Measurements from ENCODE around the gene BTBD6.
"Not testable (repeated sequence)": the region's sequence is repeated elsewhere in the genome, so short reads cannot be mapped to it uniquely, and the experiment has no call there.

BTBD6 gene

DNA sequence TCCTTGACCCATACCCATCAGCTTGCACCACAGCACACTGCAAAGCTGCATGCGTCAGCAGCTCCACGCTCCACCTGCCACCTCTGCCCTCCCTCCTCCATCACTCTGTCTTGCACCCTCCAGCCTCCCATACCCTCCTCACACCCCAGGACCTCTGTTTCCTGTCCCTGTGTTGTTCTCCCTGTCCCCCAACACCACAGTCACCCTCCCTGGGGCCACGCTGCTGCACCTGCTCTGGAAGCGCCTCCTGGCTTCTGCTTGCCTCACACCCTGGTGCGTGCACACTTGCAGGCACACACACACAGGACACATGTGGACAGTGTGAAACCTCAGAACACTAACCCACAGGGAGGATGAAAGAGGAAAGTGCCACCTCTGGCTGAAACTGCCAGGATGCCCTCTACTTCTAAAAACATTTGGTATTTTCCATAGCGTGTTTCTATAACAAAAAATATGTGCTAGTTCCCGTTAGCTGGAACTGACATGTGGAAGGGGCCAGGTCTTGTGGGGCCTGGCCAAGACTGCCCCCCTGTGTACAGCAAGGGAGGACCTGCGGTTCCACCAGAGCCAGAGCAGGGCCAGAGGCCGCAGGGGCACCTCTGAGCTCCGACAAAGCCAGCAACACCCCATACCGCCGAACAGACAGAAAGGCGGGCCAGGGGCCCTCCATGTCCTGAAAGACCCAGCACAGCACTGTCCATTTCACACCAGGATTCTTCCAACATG is 42.5 kb downstream of the BTBD6 start:
- DNase-seq (ENCODE audit: extremely low read depth in 1 of 2, low read depth in 1 of 2), result no peak

DNA sequence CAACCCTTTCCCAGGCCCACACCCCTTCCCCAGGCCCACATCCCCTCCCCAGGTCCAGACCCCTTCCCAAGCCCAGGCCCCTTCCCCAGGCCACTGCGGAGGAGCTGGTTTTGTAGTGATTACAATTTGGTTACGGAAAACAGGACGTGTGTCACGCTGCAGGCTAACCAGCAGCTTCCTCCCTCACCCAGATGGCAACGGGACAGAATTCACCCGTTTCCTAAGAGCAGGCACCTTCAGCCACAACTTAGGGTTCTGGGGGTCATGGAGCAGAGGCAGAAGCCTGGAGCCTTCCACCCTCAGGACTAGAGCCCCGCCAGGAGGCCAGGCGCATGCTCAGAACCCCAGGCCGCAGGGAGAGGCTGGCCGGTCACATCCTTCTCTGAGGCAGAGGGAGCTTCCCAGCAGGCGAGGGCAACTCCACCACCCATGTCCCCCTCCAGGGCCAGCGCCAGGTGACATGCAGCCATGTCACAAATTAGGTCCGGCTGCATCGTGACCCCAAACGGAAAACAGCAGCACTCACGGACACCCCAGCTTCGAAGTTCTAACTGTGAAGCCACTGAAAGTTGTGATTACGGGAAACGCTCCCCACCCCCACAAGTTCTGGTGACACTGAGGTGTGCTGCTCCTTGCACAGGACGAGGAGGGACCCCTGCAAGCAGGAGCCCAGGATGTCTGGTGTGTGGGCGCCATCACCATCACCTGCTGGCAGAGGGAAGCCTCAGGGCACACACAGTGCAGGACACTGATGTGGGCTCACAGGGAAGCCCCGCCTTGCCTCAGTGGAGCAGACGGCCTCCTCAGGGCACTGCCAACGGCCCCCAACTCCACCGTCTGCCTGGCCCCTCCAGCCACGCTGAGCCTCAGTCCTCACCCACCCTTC is 44.7 kb downstream of the BTBD6 start:
- DNase-seq (ENCODE audit: extremely low read depth in 1 of 2, low read depth in 1 of 2), result no peak

DNA sequence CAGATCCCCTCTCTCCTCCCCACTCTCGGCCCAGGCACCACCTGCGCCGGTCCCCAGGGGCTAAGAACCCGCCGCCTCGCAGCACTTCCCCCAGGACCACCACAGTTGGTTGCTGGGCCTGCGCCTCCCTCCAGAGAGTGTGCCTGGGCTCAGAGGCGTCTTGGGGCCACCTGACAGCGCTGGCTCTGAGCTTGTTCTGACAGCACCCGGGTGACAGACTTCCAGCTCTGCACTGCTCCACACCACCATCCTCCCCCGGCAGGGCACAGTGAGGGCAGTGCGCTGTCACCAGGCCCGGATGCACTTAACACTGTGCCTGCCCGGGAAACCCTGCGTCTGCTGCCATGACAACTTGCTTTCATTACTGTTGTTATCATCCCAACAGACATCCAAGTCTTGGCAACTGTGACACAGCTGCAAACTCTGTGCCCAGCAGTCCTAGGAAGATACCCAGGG is 45.8 kb downstream of the BTBD6 start:
- no peak for DNase-seq (ENCODE audit: extremely low read depth in 1 of 2, low read depth in 1 of 2)

DNA sequence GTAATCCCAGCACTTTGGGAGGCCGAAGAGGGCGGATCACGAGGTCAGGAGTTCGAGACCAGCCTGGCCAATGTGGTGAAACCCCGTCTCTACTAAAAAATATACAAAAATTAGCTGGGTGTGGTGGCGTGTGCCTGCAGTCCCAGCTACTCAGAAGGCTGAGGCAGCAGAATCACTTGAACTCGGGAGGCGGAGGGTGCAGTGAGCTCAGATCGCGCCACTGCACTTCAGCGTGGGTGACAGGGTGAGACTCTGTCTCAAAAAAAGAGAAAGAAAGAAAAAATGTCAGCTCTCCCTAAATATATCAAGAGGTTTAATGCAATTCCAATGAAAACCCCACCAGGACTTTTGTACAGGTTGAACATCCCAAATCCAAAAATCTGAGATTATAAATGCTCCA is 49.0 kb downstream of the BTBD6 start:
- not testable (repeated sequence) for DNase-seq (ENCODE audit: extremely low read depth in 1 of 2, low read depth in 1 of 2)

DNA sequence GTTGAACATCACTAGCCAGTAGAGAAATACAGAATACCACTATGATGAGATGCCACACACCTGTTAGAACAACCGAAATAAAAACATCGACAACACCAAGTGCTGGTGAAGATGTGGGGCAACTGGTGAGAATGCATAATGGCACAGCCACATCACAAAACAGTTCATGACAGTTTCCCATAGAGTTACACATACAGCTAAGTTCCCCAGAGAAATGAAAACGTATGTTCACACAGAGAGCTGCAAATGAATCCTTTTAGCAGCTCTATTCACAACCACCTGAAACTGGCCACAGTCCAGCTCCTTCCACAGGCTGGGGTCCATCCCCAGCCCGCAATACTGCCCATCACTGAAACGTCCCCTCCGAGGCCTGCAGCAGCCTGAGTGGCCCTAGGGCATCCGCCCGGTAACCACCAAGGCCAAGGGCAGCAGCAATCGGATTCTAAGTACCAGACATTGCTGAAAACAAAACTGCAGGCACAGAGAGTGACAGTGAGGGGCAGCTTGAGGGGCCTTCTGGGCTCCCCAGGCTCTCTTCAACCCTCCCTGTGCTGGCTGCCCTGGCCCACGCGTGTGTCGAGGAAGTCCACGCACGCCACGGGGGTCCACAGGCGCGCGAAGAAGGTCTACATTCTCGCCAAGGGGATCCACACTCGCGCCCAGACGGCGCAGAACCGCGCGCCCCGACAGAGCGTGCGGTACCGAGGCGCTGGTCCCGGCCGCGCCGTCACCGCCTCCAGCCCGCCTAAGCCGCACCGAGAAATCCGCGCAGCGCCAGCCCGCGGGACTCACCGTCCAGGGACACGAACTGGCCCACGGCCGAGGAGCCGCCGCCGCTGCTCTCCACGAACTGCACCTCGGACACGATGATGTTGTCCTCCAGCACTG is 51.6 kb downstream of the BTBD6 start:
- DNase-seq (ENCODE audit: extremely low read depth in 1 of 2, low read depth in 1 of 2), result no peak
